ENCODE measurements around the gene WDR46.

GRCh38 chr6:33251395-33252012 lies 37.5 kb downstream of the WDR46 start:
- TF ChIP-seq POLR2AphosphoS5 (IDR thresholded peaks at IDR 0.05; ENCODE audit: low read depth, low read length) (no peak), POLR2A (IDR thresholded peaks at IDR 0.05; ENCODE audit: low read depth, low read length) (no peak), TAF1 (IDR thresholded peaks at IDR 0.05; ENCODE audit: borderline replicate concordance, low read depth, low read length) (no peak)
